ENCODE measurements around the gene MOB1A.
"Not testable (repeated sequence)": the region's sequence is repeated elsewhere in the genome, so short reads cannot be mapped to it uniquely, and the experiment has no call there.

The MOB1A gene

GRCh38 chr2:74198461-74199274 is 20.0 kb upstream of the MOB1A start, which contains the start of gene MTHFD2:
MTHFD2 (plus strand) TSS chr2:74198615; CDS start chr2:74198642, 27 bp downstream.
- DNase-seq (ENCODE audit: low read depth in 2 of 2) = peak; percentile 89 to 90

- DNase-seq (ENCODE audit: low read depth in 2 of 2) = no peak
These were observed 19.4 kb upstream of the MOB1A start for GRCh38 chr2:74198023-74198460.

- DNase-seq (ENCODE audit: low read depth in 2 of 2) = no peak
These were observed 18.4 kb upstream of the MOB1A start for GRCh38 chr2:74197049-74197448.

- no peak for DNase-seq (ENCODE audit: low read depth in 2 of 2)
These were observed 16.1 kb upstream of the MOB1A start for GRCh38 chr2:74194799-74195198.

GRCh38 chr2:74191596-74192380 is 13.1 kb upstream of the MOB1A start:
- no peak for DNase-seq (ENCODE audit: low read depth in 2 of 2)

- no peak for DNase-seq (ENCODE audit: low read depth in 2 of 2)
These were observed 10.0 kb upstream of the MOB1A start for GRCh38 chr2:74188696-74189095.

- no peak for DNase-seq (ENCODE audit: low read depth in 2 of 2)
These were observed 9.4 kb upstream of the MOB1A start for GRCh38 chr2:74188018-74188601.

GRCh38 chr2:74186706-74187105 is 8.0 kb upstream of the MOB1A start:
- DNase-seq (ENCODE audit: low read depth in 2 of 2) = not testable (repeated sequence)

GRCh38 chr2:74186038-74186437 is 7.4 kb upstream of the MOB1A start:
- no peak for DNase-seq (ENCODE audit: low read depth in 2 of 2)

GRCh38 chr2:74183878-74184277 is 5.2 kb upstream of the MOB1A start:
- no peak for DNase-seq (ENCODE audit: low read depth in 2 of 2)

- no peak for DNase-seq (ENCODE audit: low read depth in 2 of 2)
These were observed 3.1 kb upstream of the MOB1A start for GRCh38 chr2:74181739-74182138.

GRCh38 chr2:74179063-74179865 is 585 bp upstream of the MOB1A start:
- DNase-seq (ENCODE audit: low read depth in 2 of 2) = no peak

- no peak for DNase-seq (ENCODE audit: low read depth in 2 of 2)
These were observed 983 bp downstream of the MOB1A start for GRCh38 chr2:74177696-74178095.

- no peak for DNase-seq (ENCODE audit: low read depth in 2 of 2)
These were observed 3.8 kb downstream of the MOB1A start for GRCh38 chr2:74174909-74175308.

- DNase-seq (ENCODE audit: low read depth in 2 of 2) = no peak
These were observed 9.9 kb downstream of the MOB1A start for GRCh38 chr2:74168739-74169138.

- no peak for DNase-seq (ENCODE audit: low read depth in 2 of 2)
These were observed 13.9 kb downstream of the MOB1A start for GRCh38 chr2:74164761-74165160.

- no peak for DNase-seq (ENCODE audit: low read depth in 2 of 2)
These were observed 15.7 kb downstream of the MOB1A start for GRCh38 chr2:74162951-74163350.

GRCh38 chr2:74155830-74156229 is 22.8 kb downstream of the MOB1A start:
- no peak for DNase-seq (ENCODE audit: low read depth in 2 of 2)

GRCh38 chr2:74152954-74153353 is 25.7 kb downstream of the MOB1A start:
- no peak for DNase-seq (ENCODE audit: low read depth in 2 of 2)

GRCh38 chr2:74149570-74150319 is 28.9 kb downstream of the MOB1A start:
- no peak for DNase-seq (ENCODE audit: low read depth in 2 of 2)

- DNase-seq (ENCODE audit: low read depth in 2 of 2) = no peak
These were observed 29.5 kb downstream of the MOB1A start for GRCh38 chr2:74149247-74149525.
